Activated naive CD4-positive, alpha-beta T cell treated with Interleukin-2 at 50 U/mL for 16 hours (primary cell): Measurements from ENCODE around the gene WBP2.
A peak's percentile ranks its signal among the peaks of the same experiment; 100 is the strongest.

Experiments
- DNase-seq: peaks from one replicate; pipeline ENCODE4 v3.0.0-alpha.2; 2020

The WBP2 gene

GRCh38 chr17:75855310-75856061 is at the start of gene WBP2:
Gene WBP2, minus strand, starts transcription at chr17:75855335. Its CDS starts 38 bp downstream, at chr17:75855297.
- peak; percentile 97 for DNase-seq

GRCh38 chr17:75902406-75902805 is 47.3 kb upstream of the WBP2 start:
- DNase-seq, result no peak

DNA sequence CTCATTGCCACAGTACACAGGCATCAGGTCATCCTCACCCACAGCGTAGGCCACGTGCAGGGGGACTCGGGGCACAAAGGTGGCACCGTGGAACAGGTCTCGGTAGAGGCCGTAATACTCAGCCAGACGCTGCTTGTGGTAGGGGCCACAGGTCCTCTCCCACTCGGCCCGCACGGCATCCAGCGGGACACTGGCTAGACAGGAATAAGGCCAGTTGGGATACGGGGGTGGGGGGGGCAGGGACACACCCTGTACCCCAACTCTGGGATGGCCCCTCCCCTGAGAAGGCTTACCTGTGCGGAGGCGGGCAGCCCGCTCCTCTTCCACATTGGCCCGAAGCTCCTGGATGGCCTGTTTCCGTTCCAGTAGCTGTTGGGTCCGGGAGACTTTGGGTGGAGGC is 46.6 kb upstream of the WBP2 start:
- DNase-seq, result no peak

DNA sequence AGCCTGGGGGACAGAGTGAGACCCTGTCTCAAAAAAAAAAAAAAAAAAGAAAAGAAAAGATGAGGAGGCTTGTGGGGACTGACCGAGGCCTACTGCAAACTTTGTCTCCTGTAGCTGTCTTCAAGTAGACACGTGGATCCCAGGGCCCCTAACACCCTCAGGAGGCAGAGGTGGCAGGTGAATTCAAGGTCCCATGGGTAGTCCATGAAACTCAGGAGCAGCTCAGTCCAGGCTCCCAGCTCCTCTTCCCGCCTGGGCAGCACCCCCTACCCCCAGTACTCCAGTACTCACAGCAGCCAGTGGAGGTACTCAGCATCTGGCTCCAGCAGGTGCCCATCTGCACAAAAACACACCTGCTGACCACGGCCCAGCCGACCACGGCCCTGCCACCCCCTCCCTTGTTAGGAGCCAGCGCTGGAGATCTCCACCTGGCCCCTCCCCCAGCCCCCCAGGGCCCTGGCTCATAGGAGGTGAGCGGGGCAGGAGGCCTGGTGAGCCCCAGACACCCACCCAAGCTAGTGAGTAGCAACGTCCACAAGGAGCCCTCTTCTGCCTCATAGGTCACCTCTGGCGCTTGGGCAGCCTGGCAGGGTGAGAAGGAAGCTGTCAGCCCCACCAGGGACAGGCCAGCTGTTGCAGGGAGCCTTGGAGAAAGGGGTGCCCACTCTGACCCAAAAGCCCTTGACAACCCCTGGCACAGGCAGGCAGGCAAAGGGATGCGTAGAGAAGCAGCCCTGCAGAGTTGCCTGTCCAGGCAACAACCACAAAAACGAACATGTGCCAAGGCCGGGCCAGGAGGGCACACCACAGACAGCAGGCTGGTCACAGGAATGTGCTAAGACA is 45.8 kb upstream of the WBP2 start:
- DNase-seq, result no peak

DNA sequence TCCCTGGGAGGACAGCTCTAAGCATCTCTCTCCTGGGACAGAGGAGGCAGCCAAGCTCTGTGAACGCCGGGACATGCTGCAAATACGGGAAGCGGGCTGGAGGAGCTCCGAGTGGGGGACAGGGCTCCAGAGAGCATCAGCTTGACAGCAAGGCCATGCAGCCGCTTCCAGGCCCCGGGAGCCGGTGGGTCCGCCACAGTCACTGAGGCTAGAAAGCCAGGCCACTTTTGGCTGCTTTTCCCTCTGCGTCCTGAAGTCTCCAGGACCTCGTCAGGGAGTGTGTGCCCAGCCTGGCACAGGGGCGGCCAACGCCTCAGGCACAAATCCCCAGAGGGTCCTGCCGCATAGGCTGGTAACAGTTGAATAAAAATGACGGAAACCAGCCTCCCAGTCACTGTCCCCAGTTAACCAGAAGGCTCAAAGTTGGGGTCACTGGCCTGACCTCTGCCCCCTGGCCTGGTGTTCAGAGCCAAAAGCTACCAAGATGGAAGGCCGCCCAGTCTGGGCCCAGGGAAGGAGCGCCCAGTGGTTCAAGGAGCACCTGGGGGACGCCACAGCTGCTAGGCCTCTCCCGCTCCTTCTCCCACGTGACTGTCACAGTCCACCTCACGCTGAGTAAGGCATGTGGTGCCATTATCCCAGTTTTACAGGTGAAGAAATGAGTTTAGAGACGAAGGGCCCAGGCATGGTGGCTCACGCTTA is 44.8 kb upstream of the WBP2 start:
- no peak for DNase-seq

DNA sequence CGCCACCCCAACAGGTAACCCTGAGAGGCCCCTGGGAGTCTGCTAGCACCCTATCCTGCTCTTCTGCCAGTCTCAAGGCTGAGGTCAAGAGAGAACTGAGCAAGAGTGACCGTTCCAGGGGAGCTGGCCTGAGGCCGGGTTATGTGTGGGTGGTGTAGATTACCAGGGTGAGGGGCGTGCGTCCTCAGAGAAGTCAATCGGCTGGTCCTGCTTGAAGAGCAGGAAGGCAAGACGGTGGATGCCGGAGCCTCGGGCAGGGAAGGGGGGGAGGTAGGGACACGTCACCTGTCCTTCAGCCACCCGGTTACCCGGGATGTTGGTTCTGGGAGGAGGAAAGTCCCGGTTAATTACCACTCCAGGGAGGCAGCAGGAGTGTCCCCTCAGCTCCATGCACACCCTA is 44.2 kb upstream of the WBP2 start:
- DNase-seq, result no peak

- no peak for DNase-seq
Measured at GRCh38 chr17:75898791-75899190, 43.7 kb upstream of the WBP2 start.

DNA sequence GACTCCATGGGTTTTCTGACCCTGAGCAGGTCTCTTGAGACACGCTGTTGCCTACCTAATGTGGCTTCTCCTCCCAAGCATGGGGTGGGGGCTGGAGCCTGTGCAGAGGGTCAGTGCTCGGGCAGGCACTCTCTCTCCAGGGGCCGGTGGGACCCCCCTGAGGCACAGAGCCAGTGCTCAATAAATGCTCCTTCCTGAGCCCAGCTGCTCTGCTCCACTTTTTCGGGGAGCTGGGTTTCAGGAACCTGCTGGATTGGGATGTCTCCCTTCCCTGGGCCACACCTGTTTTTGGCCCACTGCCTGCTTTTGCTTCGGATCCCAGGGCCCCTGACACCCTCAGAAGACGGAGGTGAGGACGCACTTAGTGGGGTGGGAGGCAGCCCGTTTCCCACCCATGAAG is 42.9 kb upstream of the WBP2 start:
- DNase-seq, result no peak

DNA sequence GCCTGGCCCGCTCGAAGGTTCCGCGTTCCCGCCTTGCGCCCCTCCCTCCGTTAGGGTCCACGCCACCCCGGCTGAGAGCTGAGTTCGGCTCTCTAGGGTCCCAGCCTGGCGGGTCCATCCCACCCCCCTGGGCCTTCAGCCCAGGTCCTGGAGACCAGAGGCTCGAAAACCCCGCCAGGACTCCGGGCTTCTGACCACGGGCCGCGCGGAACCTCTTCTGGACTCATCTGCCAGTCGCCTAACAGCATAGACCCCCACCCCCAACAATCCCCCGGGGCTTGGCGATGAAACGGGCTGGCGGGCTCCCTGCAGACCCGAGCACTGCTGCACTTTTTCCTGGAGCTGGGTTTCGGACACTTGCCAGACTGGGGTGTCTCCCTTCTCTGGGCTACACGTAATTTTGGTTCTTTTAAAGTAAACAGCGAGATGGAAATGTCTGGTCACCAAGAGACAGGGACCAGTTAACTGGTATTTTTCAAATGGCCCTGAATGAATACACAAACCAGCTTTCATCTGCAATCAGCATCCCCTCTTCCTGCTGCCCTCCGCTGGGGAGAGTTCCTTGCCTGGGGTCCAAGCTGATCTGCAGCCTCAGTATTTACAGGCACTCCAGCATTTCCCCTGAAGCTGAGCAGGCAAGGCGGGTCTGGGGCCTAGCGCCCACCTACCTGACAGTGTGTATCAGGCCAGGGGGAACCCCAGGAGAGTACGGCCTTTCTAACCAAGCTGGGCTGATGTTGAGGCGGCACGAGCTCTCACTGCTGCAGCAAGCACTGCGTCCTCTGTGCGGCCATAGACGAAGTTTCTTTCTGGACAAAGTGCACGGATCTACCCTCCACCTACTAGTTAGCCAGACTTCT is 42.3 kb upstream of the WBP2 start:
- DNase-seq, result no peak

- peak; percentile 81 for DNase-seq
Measured at GRCh38 chr17:75896415-75897159, 41.5 kb upstream of the WBP2 start, which contains the start of gene TRIM65. Gene TRIM65, minus strand, starts transcription at chr17:75896951. Its CDS starts 14 bp downstream, at chr17:75896937.

DNA sequence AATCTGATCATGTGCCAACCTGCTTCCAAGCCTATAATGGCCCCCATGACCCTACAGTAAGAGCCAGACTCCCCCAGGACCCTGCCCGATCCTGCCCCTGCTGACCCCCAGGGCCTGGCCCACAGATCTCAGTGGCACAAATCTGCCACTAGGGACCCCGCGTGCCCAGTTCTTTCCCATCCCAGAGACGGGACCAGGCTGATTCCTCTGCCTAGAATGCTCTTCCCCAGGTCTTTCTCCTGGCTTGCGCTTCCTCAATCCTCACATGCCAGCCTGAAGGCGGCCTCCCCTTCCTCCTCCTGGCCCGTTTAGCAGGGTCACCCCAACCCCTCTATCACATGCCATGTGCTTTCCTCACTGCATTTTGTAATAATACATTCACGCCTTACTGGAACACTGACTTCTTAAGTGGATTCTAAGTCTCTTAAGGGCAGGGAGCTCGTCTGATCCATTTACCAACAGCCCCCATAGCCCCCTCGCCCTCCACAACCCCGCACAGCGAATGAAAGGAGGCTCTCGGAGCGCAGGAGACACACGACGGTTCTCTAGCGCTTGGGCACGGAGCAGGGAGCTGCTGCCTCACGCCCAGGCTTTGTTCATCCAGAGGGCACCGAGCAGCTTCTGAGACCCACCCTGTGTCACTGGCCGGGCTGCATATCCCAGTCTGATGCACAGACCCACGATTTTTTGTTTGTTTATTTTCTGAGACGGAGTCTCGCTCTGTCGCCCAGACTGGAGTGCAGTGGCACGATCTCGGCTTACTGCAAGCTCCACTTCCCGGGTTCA is 40.4 kb upstream of the WBP2 start:
- DNase-seq, result no peak

- no peak for DNase-seq
Measured at GRCh38 chr17:75894049-75894733, 39.1 kb upstream of the WBP2 start.

- DNase-seq, result no peak
Measured at GRCh38 chr17:75893305-75894048, 38.3 kb upstream of the WBP2 start.

GRCh38 chr17:75892556-75893224 is 37.6 kb upstream of the WBP2 start:
- DNase-seq, result no peak

- no peak for DNase-seq
Measured at GRCh38 chr17:75891605-75892555, 36.7 kb upstream of the WBP2 start.

DNA sequence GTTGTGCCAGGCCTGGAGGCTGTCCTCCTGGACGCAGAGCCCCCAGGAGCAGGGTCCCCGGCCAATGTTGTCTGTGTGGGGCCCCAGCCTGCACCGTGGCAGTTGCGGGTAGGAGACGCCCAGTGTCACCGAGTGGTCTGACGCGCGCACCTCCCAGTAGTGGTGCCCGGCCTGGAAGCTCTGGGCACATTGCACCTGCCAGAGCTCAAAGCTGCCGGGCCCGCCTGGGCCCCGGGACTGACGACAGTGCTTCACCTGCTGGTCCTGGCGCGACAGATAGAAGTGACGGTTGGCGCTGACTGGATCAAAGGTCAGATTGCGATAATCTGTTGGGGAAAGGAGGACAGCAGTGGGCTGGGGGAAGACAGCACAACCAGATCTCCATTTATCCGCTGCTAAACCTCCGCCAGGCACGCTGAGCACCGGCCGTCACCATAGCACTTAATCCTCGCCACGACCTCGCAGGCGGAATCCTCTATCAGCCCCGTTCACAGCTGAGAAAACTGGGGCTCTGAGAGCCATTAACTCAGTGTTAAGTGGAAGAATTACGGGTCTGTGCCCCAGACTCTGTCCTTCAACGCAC is 36.0 kb upstream of the WBP2 start:
- no peak for DNase-seq

DNA sequence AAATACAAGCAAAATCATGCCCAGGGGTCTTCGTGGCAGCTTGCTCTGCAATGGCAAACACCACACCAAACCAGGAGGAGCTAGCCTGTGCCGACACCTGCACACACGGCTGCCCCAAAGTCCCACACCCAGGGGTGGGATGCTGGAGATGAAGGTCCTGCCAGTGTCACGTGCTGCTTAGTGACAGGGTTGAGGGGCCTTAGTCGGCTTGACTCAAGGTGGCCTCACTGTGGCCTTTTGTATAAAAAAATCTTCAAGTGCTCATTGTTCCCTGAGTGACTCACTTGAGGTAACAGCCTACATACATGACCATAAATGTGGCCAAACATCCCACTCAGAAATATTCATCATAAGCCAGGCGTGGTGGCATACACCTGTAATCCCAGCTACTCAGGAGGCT is 34.3 kb upstream of the WBP2 start:
- DNase-seq, result no peak
